Brain microvascular endothelial cell (primary cell): ENCODE measurements around the gene IER3.
A peak's percentile ranks its signal among the peaks of the same experiment; 100 is the strongest.

Experiments used
- DNase-seq: peaks from one replicate; pipeline ENCODE4 v3.0.0-alpha.2; 2020
- H3K27ac ChIP-seq: fragments of 250-450 bp; sonication (Bioruptor Pico); 2 replicates; pipeline ENCODE4 v1.5.1; 2020; ENCODE audit warnings: mild to moderate bottlenecking, moderate library complexity
- H3K27me3 ChIP-seq: fragments of 250-450 bp; sonication (Bioruptor Pico); replicated peaks from 2 replicates; pipeline ENCODE4 v1.5.1; 2020; ENCODE audit warnings: mild to moderate bottlenecking
- H3K36me3 ChIP-seq: fragments of 250-450 bp; sonication (Bioruptor Pico); replicated peaks from 2 replicates; pipeline ENCODE4 v1.5.1; 2020; ENCODE audit warnings: mild to moderate bottlenecking
- H3K4me3 ChIP-seq: 2 replicates; pipeline ENCODE4 v1.5.1; 2011; ENCODE audit warnings: low read depth, mild to moderate bottlenecking, control low read depth, low read length, moderate library complexity
- in situ Hi-C: cut with HindIII; loops from 2 replicates; pipeline ENCODE4 v1.10.0; 2017; ENCODE audit warnings: low sequenced_read_pairs, low pct_ligation_motif_present
- TF ChIP-seq, protein P1 (sequence below): IDR thresholded peaks from 2 replicates; pipeline ENCODE4 v1.5.1; 2011; ENCODE audit warnings: low read depth, mild to moderate bottlenecking, moderate library complexity, low read length, control low read depth, inconsistent platforms; ENCODE audit errors: missing control alignments

Gene IER3

DNA sequence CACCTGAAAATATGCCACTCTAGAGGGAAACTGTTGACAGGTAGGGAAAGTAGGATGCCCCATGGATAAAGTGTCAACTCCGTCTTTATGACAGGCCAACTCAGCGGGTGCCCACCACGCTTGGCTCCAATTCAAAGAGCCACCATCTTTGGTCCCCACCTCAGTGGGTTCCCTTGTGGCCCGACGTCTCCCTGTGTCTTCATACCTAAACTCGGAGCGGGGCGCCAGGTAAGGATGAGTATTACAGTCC is 27.5 kb downstream of the IER3 start:
- Histone ChIP-seq H3K36me3 (peaks cover 20% of the 10 kb centered on the region), H3K27ac (peak overlapping the region; percentile 93), H3K4me3 (peak overlapping the region; percentile 76), H3K27me3 (no peaks in the 10 kb centered on the region)
- no peak for DNase-seq
- TF ChIP-seq, protein P1, sequence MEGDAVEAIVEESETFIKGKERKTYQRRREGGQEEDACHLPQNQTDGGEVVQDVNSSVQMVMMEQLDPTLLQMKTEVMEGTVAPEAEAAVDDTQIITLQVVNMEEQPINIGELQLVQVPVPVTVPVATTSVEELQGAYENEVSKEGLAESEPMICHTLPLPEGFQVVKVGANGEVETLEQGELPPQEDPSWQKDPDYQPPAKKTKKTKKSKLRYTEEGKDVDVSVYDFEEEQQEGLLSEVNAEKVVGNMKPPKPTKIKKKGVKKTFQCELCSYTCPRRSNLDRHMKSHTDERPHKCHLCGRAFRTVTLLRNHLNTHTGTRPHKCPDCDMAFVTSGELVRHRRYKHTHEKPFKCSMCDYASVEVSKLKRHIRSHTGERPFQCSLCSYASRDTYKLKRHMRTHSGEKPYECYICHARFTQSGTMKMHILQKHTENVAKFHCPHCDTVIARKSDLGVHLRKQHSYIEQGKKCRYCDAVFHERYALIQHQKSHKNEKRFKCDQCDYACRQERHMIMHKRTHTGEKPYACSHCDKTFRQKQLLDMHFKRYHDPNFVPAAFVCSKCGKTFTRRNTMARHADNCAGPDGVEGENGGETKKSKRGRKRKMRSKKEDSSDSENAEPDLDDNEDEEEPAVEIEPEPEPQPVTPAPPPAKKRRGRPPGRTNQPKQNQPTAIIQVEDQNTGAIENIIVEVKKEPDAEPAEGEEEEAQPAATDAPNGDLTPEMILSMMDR, result no peak
- in situ Hi-C loops, result no loop called here

GRCh38 chr6:30714263-30714662 is 30.1 kb downstream of the IER3 start:
- in situ Hi-C loops, result no loop called here
- H3K27ac ChIP-seq, result no peak overlapping the region
- no peaks in the 10 kb centered on the region for H3K27me3 ChIP-seq
- DNase-seq, result no peak
- peaks cover 22% of the 10 kb centered on the region for H3K36me3 ChIP-seq
- TF ChIP-seq, protein P1, result no peak
- H3K4me3 ChIP-seq, result no peak overlapping the region

DNA sequence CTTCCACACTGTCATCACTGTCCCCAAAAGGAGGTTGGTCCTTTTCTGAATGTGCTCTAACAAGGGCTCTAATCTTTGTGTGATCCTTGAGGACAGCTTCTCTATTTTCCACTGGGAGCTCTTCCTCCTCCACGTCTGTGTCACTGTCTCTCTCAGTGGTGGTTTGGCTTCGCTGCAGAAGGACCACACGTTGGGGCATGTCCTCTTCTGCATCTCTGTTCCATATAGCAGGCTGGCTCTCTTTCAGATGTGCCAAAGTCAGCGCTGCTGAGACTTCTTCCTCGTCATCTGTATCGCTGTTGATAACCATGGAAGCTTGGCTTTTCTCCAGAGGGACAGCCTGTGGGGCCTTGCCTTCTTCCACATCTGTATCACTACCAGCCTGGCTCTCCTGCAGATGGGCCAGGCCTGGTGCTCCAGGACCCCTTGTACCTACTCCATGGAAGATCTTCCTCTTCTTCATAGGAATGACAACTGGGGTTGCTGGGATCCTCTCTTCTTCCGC is 31.9 kb downstream of the IER3 start:
- TF ChIP-seq, protein P1, result no peak
- H3K36me3 ChIP-seq, result peaks cover 25% of the 10 kb centered on the region
- in situ Hi-C loops, result no loop called here
- no peak for DNase-seq
- no peak overlapping the region for H3K4me3 ChIP-seq
- H3K27ac ChIP-seq, result no peak overlapping the region
- no peaks in the 10 kb centered on the region for H3K27me3 ChIP-seq

- H3K36me3 ChIP-seq, result peaks cover 25% of the 10 kb centered on the region
These were observed 32.5 kb downstream of the IER3 start for GRCh38 chr6:30711758-30712380.

DNA sequence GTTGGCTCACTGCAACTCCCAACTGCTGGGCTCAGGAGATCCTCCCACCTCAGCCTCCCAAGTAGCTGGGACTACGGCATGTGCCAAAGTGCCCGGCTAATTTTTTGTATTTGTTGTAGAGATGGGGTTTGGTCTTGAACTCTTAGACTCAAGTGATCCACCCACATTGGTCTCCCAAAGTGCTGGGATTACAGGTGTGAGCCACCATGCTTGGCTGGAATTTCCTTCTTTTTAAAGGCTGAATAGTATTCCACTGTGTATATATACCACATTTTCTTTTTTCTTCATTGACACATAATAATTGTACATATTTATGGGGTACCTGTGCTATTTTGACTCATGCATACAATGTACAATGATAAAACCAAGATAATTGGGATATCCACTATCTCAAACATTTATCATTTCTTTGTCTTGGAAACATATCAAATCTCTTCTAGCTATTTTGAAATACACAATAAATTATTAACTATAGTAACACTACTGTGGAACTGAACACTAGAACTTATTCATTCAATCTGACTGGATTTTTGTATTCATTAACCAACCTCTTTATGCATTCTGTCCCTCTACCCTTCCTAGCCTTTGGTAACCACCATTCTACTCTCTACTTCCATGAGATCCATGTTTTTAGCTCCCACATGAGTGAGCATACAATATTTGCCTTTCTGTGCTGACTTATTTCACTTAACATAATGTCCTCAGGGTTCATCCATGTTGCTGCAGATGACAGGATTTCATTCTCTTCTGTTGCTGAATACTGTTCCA is 35.1 kb downstream of the IER3 start:
- no peak for DNase-seq
- in situ Hi-C loops, result no loop called here
- Histone ChIP-seq H3K27me3 (no peaks in the 10 kb centered on the region), H3K36me3 (peaks cover 25% of the 10 kb centered on the region), H3K4me3 (no peak overlapping the region), H3K27ac (no peak overlapping the region)
- TF ChIP-seq, protein P1, result no peak

More at GRCh38 chr6:30711758-30712380, 32.5 kb downstream of the IER3 start:
- in situ Hi-C loops, result no loop called here
- Histone ChIP-seq H3K27ac (no peak overlapping the region), H3K27me3 (no peaks in the 10 kb centered on the region), H3K4me3 (no peak overlapping the region)
- TF ChIP-seq, protein P1, result no peak
- no peak for DNase-seq
